Mesendoderm (in vitro differentiated cells): Measurements from ENCODE around the gene SPATA2.
A peak's percentile ranks its signal among the peaks of the same experiment; 100 is the strongest.
"Not testable (repeated sequence)": the region's sequence is repeated elsewhere in the genome, so short reads cannot be mapped to it uniquely, and the experiment has no call there.

ENCODE experiments used
- DNase-seq: peaks from one replicate; pipeline ENCODE4 v3.0.0; 2013
- H2AK5ac ChIP-seq: 2 replicates; pipeline ENCODE4 v1.6.1; 2013; ENCODE audit warnings: low read length, inconsistent platforms
- H2BK120ac ChIP-seq: 2 replicates; pipeline ENCODE4 v1.6.1; 2013; ENCODE audit warnings: low read depth, mild to moderate bottlenecking, low read length, moderate library complexity, mixed read lengths
- H2BK15ac ChIP-seq: replicated peaks from 2 replicates; pipeline ENCODE4 v1.6.1; 2013; ENCODE audit warnings: low read depth, mild to moderate bottlenecking, moderate library complexity
- H2BK5ac ChIP-seq: 2 replicates; pipeline ENCODE4 v1.6.1; 2013; ENCODE audit warnings: low read length, inconsistent platforms
- H3K18ac ChIP-seq: 2 replicates; pipeline ENCODE4 v1.6.1; 2013; ENCODE audit warnings: mild to moderate bottlenecking, low read length, mixed read lengths
- H3K23ac ChIP-seq: one replicate; pipeline ENCODE4 v1.6.1; 2013; ENCODE audit warnings: low read length
- H3K27ac ChIP-seq: 2 replicates; pipeline ENCODE4 v1.5.1; 2013; ENCODE audit warnings: low read depth, mild to moderate bottlenecking, inconsistent platforms, low read length, moderate library complexity
- H3K27me3 ChIP-seq: 2 replicates; pipeline ENCODE4 v1.6.1; 2013; ENCODE audit warnings: low read length, control low read depth, mild to moderate bottlenecking, inconsistent platforms; ENCODE audit not compliant: insufficient read depth, poor library complexity
- H3K36me3 ChIP-seq: 2 replicates; pipeline ENCODE4 v1.6.1; 2013; ENCODE audit warnings: low read length, inconsistent platforms; ENCODE audit not compliant: control insufficient read depth, insufficient read depth
- H3K4ac ChIP-seq: one replicate; pipeline ENCODE4 v1.6.1; 2013; ENCODE audit warnings: low read depth, mild to moderate bottlenecking, low read length, moderate library complexity
- H3K4me1 ChIP-seq: 2 replicates; pipeline ENCODE4 v1.6.1; 2013; ENCODE audit warnings: low read depth, low read length, inconsistent platforms; ENCODE audit not compliant: control insufficient read depth
- H3K4me2 ChIP-seq: 2 replicates; pipeline ENCODE4 v1.6.1; 2013; ENCODE audit warnings: low read length
- H3K4me3 ChIP-seq: 2 replicates; pipeline ENCODE4 v1.5.1; 2013; ENCODE audit warnings: mild to moderate bottlenecking, low read length
- H3K56ac ChIP-seq: one replicate; pipeline ENCODE4 v1.6.1; 2013; ENCODE audit warnings: low read length
- H3K79me1 ChIP-seq: 2 replicates; pipeline ENCODE4 v1.6.1; 2013; ENCODE audit warnings: low read length, inconsistent platforms
- H3K79me2 ChIP-seq: 2 replicates; pipeline ENCODE4 v1.6.1; 2013; ENCODE audit warnings: mild to moderate bottlenecking, low read length; ENCODE audit not compliant: control insufficient read depth, insufficient read depth
- H3K9ac ChIP-seq: 2 replicates; pipeline ENCODE4 v1.6.1; 2013; ENCODE audit warnings: low read length, inconsistent platforms
- H4K5ac ChIP-seq: one replicate; pipeline ENCODE4 v1.6.1; 2013; ENCODE audit warnings: low read length
- H4K8ac ChIP-seq: one replicate; pipeline ENCODE4 v1.6.1; 2013; ENCODE audit warnings: low read depth, mild to moderate bottlenecking, control low read depth, low read length, moderate library complexity
- WGBS: extraction: QIAGEN DNeasy Blood & Tissue Kit; methylation state at CpG from one replicate; pipeline ENCODE4 v1.1.7; 2013; ENCODE audit warnings: low lambda C conversion rate, missing lambda C conversion rate; ENCODE audit not compliant: insufficient coverage; ENCODE audit errors: extremely low coverage; 5-methylcytosine and 5-hydroxymethylcytosine counted together

The SPATA2 gene

GRCh38 chr20:49865559-49865958 lies 49.8 kb downstream of the SPATA2 start:
- Histone ChIP-seq H3K4me1 (peaks cover 2% of the 10 kb centered on the region), H3K4me3 (no peak overlapping the region), H3K23ac (no peak overlapping the region), H4K5ac (no peak overlapping the region), H3K9ac (no peak overlapping the region), H3K4me2 (no peak overlapping the region), H3K36me3 (no peaks in the 10 kb centered on the region), H3K27ac (no peak overlapping the region), H3K18ac (no peak overlapping the region), H2BK5ac (no peak overlapping the region), H2AK5ac (no peak overlapping the region), H3K56ac (no peak overlapping the region), H2BK120ac (no peak overlapping the region), H3K4ac (no peak overlapping the region), H3K79me2 (no peaks in the 10 kb centered on the region), H2BK15ac (no peak overlapping the region), H3K79me1 (no peaks in the 10 kb centered on the region), H4K8ac (no peak overlapping the region), H3K27me3 (no peaks in the 10 kb centered on the region)
- peak; percentile 19 for DNase-seq
- no CpG with 5 or more reads among the region's 7 CpGs for WGBS

- H3K36me3 ChIP-seq = no peaks in the 10 kb centered on the region
- no peaks in the 10 kb centered on the region for H3K27me3 ChIP-seq
- H3K56ac ChIP-seq = no peak overlapping the region
- H3K23ac ChIP-seq = no peak overlapping the region
- H3K79me2 ChIP-seq = no peaks in the 10 kb centered on the region
- no peak overlapping the region for H2BK120ac ChIP-seq
- H2AK5ac ChIP-seq = no peak overlapping the region
- H2BK5ac ChIP-seq = no peak overlapping the region
- H3K18ac ChIP-seq = no peak overlapping the region
- H3K79me1 ChIP-seq = no peaks in the 10 kb centered on the region
- no peak overlapping the region for H4K8ac ChIP-seq
- H2BK15ac ChIP-seq = no peak overlapping the region
- no peak overlapping the region for H3K9ac ChIP-seq
- no CpG with 5 or more reads among the region's 6 CpGs for WGBS
- H3K4ac ChIP-seq = no peak overlapping the region
- H3K4me1 ChIP-seq = peaks cover 2% of the 10 kb centered on the region
- no peak for DNase-seq
- H3K27ac ChIP-seq = no peak overlapping the region
- no peak overlapping the region for H4K5ac ChIP-seq
- no peak overlapping the region for H3K4me2 ChIP-seq
- H3K4me3 ChIP-seq = no peak overlapping the region
Observed at GRCh38 chr20:49863666-49864065, 51.7 kb downstream of the SPATA2 start.

- no CpG with 5 or more reads among the region's 6 CpGs for WGBS
Observed at GRCh38 chr20:49862607-49863200, 52.6 kb downstream of the SPATA2 start.

GRCh38 chr20:49861232-49861631 lies 54.1 kb downstream of the SPATA2 start:
- not testable (repeated sequence) for H3K36me3 ChIP-seq

More at GRCh38 chr20:49862607-49863200, 52.6 kb downstream of the SPATA2 start:
- Histone ChIP-seq H3K4me3 (no peak overlapping the region), H2BK120ac (no peak overlapping the region), H3K4ac (no peak overlapping the region), H2BK15ac (no peak overlapping the region), H3K4me1 (peaks cover 1% of the 10 kb centered on the region), H3K56ac (no peak overlapping the region), H2BK5ac (no peak overlapping the region), H3K27me3 (no peaks in the 10 kb centered on the region), H2AK5ac (no peak overlapping the region), H3K27ac (no peak overlapping the region), H3K18ac (no peak overlapping the region), H3K79me2 (no peaks in the 10 kb centered on the region), H4K5ac (no peak overlapping the region), H3K4me2 (no peak overlapping the region), H3K9ac (no peak overlapping the region), H3K79me1 (no peaks in the 10 kb centered on the region), H3K23ac (no peak overlapping the region), H3K36me3 (no peaks in the 10 kb centered on the region), H4K8ac (no peak overlapping the region)
- no peak for DNase-seq

DNA sequence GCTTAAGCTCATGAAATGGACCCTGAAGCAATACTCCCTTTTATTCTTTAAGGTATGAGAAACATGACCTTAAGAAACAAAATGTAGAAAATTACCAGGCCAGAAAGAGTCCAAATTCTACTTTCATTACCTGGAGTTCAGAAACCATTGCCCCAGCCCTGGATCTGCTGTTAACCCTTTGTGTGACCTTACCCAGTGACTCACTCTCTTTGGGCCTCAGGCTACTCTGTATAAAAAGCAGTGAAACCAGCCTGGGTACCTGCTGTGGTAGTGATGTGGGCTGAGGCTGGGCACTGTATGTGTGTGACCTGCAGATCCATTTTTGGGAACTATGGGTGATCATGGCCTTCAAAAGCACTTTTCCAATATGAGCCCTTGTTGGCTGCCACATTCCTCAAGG lies 55.5 kb downstream of the SPATA2 start:
- H3K27ac ChIP-seq = no peak overlapping the region
- H2BK15ac ChIP-seq = no peak overlapping the region
- H3K23ac ChIP-seq = no peak overlapping the region
- H2BK120ac ChIP-seq = no peak overlapping the region
- H3K36me3 ChIP-seq = no peaks in the 10 kb centered on the region
- H3K4me1 ChIP-seq = no peaks in the 10 kb centered on the region
- no peak overlapping the region for H3K4me2 ChIP-seq
- no peak overlapping the region for H3K56ac ChIP-seq
- H3K27me3 ChIP-seq = no peaks in the 10 kb centered on the region
- H2AK5ac ChIP-seq = no peak overlapping the region
- H3K4ac ChIP-seq = no peak overlapping the region
- H3K79me1 ChIP-seq = no peaks in the 10 kb centered on the region
- H2BK5ac ChIP-seq = no peak overlapping the region
- no peaks in the 10 kb centered on the region for H3K79me2 ChIP-seq
- H4K8ac ChIP-seq = no peak overlapping the region
- H3K18ac ChIP-seq = no peak overlapping the region
- no peak overlapping the region for H3K4me3 ChIP-seq
- H3K9ac ChIP-seq = no peak overlapping the region
- DNase-seq = peak; percentile 29
- H4K5ac ChIP-seq = no peak overlapping the region

More at GRCh38 chr20:49861232-49861631, 54.1 kb downstream of the SPATA2 start:
- H3K23ac ChIP-seq, H3K79me2 ChIP-seq, DNase-seq, H2AK5ac ChIP-seq, H3K27ac ChIP-seq, H3K9ac ChIP-seq, H3K4me1 ChIP-seq, H2BK15ac ChIP-seq, H3K18ac ChIP-seq, H3K4ac ChIP-seq, H2BK5ac ChIP-seq, H3K4me3 ChIP-seq, H3K79me1 ChIP-seq, H2BK120ac ChIP-seq, H4K8ac ChIP-seq, H3K4me2 ChIP-seq, H3K56ac ChIP-seq, H4K5ac ChIP-seq, H3K27me3 ChIP-seq: not testable (repeated sequence)
- WGBS = no CpG with 5 or more reads among the region's 3 CpGs

DNA sequence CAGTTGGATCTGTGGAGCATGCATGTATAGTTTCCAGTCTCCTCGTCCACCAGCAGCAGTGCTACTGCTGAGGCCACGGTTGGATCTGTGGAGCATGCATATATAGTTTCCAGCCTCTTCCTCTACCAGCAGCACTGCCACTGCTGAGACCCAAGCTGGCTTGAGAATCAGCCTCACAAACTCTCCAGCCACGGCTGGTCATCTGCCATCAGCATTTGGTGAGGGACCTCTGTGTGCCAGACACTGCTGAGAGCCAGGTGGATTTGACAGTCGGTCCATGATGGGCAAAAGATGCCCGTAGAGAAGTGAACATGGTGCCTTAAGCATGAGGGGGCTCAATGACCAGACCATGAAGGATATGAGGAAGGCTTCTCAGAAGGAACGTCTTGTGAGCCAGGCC lies 56.3 kb downstream of the SPATA2 start:
- no peak overlapping the region for H2BK120ac ChIP-seq
- no peaks in the 10 kb centered on the region for H3K27me3 ChIP-seq
- no peak overlapping the region for H3K4ac ChIP-seq
- H4K5ac ChIP-seq = no peak overlapping the region
- no peak overlapping the region for H3K18ac ChIP-seq
- H3K4me1 ChIP-seq = no peaks in the 10 kb centered on the region
- no peak overlapping the region for H3K27ac ChIP-seq
- no peak overlapping the region for H3K4me2 ChIP-seq
- no peak overlapping the region for H2BK15ac ChIP-seq
- H3K4me3 ChIP-seq = no peak overlapping the region
- WGBS = no CpG with 5 or more reads among the region's 6 CpGs
- DNase-seq = no peak
- H3K23ac ChIP-seq = no peak overlapping the region
- H3K79me1 ChIP-seq = no peaks in the 10 kb centered on the region
- H4K8ac ChIP-seq = no peak overlapping the region
- no peak overlapping the region for H3K9ac ChIP-seq
- H2AK5ac ChIP-seq = no peak overlapping the region
- H3K56ac ChIP-seq = no peak overlapping the region
- H3K36me3 ChIP-seq = no peaks in the 10 kb centered on the region
- no peaks in the 10 kb centered on the region for H3K79me2 ChIP-seq
- no peak overlapping the region for H2BK5ac ChIP-seq
